H9 (cell line): ENCODE results near the gene SLC2A1. TPM values are rescaled to one million over a fixed set of nuclear protein-coding genes. Genes with fewer than 3 reads are reported as not detected.
A peak's percentile ranks its signal among the peaks of the same experiment; 100 is the strongest.

ENCODE experiments used
- DNase-seq: peaks from one replicate; pipeline ENCODE4 v3.0.0-alpha.2; 2017
- H2AFZ ChIP-seq: one replicate; pipeline ENCODE4 v1.6.1; 2013; ENCODE audit warnings: mild to moderate bottlenecking, low read length, control low read depth, moderate library complexity
- H2AK5ac ChIP-seq: 2 replicates; pipeline ENCODE4 v1.6.1; 2013; ENCODE audit warnings: low read length, control low read depth, mixed read lengths; ENCODE audit not compliant: insufficient read length
- H2BK120ac ChIP-seq: one replicate; pipeline ENCODE4 v1.6.1; 2013; ENCODE audit warnings: low read depth, mild to moderate bottlenecking, low read length, control low read depth, inconsistent platforms; ENCODE audit not compliant: poor library complexity, severe bottlenecking
- H2BK12ac ChIP-seq: 2 replicates; pipeline ENCODE4 v1.6.1; 2013; ENCODE audit warnings: low read length, control low read depth, mixed read lengths, low read depth; ENCODE audit not compliant: insufficient read length
- H2BK15ac ChIP-seq: 2 replicates; pipeline ENCODE4 v1.6.1; 2013; ENCODE audit warnings: low read depth, low read length, control low read depth
- H2BK20ac ChIP-seq: one replicate; pipeline ENCODE4 v1.6.1; 2013; ENCODE audit warnings: low read depth, mild to moderate bottlenecking, low read length, control low read depth, inconsistent platforms; ENCODE audit not compliant: poor library complexity, severe bottlenecking
- H2BK5ac ChIP-seq: 2 replicates; pipeline ENCODE4 v1.6.1; 2013; ENCODE audit warnings: low read length, control low read depth, mixed read lengths; ENCODE audit not compliant: insufficient read length
- H3K14ac ChIP-seq: 2 replicates; pipeline ENCODE4 v1.6.1; 2013; ENCODE audit warnings: low read length, control low read depth; ENCODE audit not compliant: insufficient read depth
- H3K18ac ChIP-seq: 2 replicates; pipeline ENCODE4 v1.6.1; 2013; ENCODE audit warnings: low read depth, mild to moderate bottlenecking, mixed read lengths, low read length, control low read depth; ENCODE audit not compliant: insufficient read length
- H3K23ac ChIP-seq: 2 replicates; pipeline ENCODE4 v1.6.1; 2013; ENCODE audit warnings: low read length, control low read depth, mixed read lengths, low read depth; ENCODE audit not compliant: insufficient read length
- H3K23me2 ChIP-seq: 2 replicates; pipeline ENCODE4 v1.6.1; 2013; ENCODE audit warnings: low read depth, mild to moderate bottlenecking, mixed read lengths, low read length, control low read depth; ENCODE audit not compliant: insufficient read length, poor library complexity, severe bottlenecking
- H3K27ac ChIP-seq: 2 replicates; pipeline ENCODE4 v1.5.1; 2013; ENCODE audit warnings: low read length, control low read depth, mixed read lengths, low read depth; ENCODE audit not compliant: insufficient read length
- H3K27me3 ChIP-seq: 2 replicates; pipeline ENCODE4 v1.6.1; 2013; ENCODE audit warnings: low read length, control low read depth, inconsistent platforms; ENCODE audit not compliant: insufficient read depth
- H3K4ac ChIP-seq: 2 replicates; pipeline ENCODE4 v1.6.1; 2013; ENCODE audit warnings: low read depth, mild to moderate bottlenecking, control low read depth, inconsistent platforms, low read length, moderate library complexity
- H3K4me1 ChIP-seq: 2 replicates; pipeline ENCODE4 v1.6.1; 2013; ENCODE audit warnings: low read length, control low read depth, inconsistent platforms; ENCODE audit not compliant: insufficient read depth
- H3K4me2 ChIP-seq: 2 replicates; pipeline ENCODE4 v1.6.1; 2013; ENCODE audit warnings: low read length, control low read depth, mixed read lengths; ENCODE audit not compliant: insufficient read length, insufficient read depth
- H3K56ac ChIP-seq: 2 replicates; pipeline ENCODE4 v1.6.1; 2013; ENCODE audit warnings: low read depth, mild to moderate bottlenecking, mixed read lengths, low read length, control low read depth; ENCODE audit not compliant: insufficient read length
- H3K79me1 ChIP-seq: 2 replicates; pipeline ENCODE4 v1.6.1; 2013; ENCODE audit warnings: low read depth, mild to moderate bottlenecking, moderate library complexity, low read length, control low read depth, inconsistent platforms; ENCODE audit not compliant: insufficient read depth, poor library complexity, severe bottlenecking
- H3K79me2 ChIP-seq: 2 replicates; pipeline ENCODE4 v1.6.1; 2013; ENCODE audit warnings: low read length, control low read depth, inconsistent platforms; ENCODE audit not compliant: insufficient read depth
- H3K9ac ChIP-seq: 2 replicates; pipeline ENCODE4 v1.6.1; 2013; ENCODE audit warnings: low read length, control low read depth, mixed read lengths; ENCODE audit not compliant: insufficient read length; ENCODE audit errors: extremely low read depth
- H3K9me3 ChIP-seq: one replicate; pipeline ENCODE4 v1.6.1; 2013; ENCODE audit warnings: low read depth, low read length, inconsistent platforms; ENCODE audit not compliant: control insufficient read depth
- H3T11ph ChIP-seq: one replicate; pipeline ENCODE4 v1.6.1; 2013; ENCODE audit warnings: mild to moderate bottlenecking, low read length, control low read depth, inconsistent platforms
- H4K20me1 ChIP-seq: one replicate; pipeline ENCODE4 v1.6.1; 2013; ENCODE audit not compliant: control insufficient read depth, insufficient read length, insufficient read depth
- H4K5ac ChIP-seq: 2 replicates; pipeline ENCODE4 v1.6.1; 2013; ENCODE audit warnings: low read depth, mild to moderate bottlenecking, mixed read lengths, low read length, control low read depth; ENCODE audit not compliant: insufficient read length
- H4K8ac ChIP-seq: replicated peaks from 2 replicates; pipeline ENCODE4 v1.6.1; 2013; ENCODE audit warnings: low read length, control low read depth, mixed read lengths, low read depth; ENCODE audit not compliant: insufficient read length
- H4K91ac ChIP-seq: 2 replicates; pipeline ENCODE4 v1.6.1; 2013; ENCODE audit warnings: low read depth, mild to moderate bottlenecking, moderate library complexity, mixed read lengths, low read length, control low read depth; ENCODE audit not compliant: insufficient read length
- H3K27ac Mint-ChIP-seq, 3 experiments: 2 replicates in 2 of 3; 3 replicates in 1 of 3; pipeline ENCODE4 v1.8.0; 2020 to 2021; ENCODE audit warnings: mixed read lengths in 3 of 3, mild to moderate bottlenecking in 1 of 3, moderate library complexity in 1 of 3
- H3K27me3 Mint-ChIP-seq: 2 replicates; pipeline ENCODE4 v1.8.0; 2021; ENCODE audit warnings: low read depth, mild to moderate bottlenecking, moderate library complexity, mixed read lengths
- H3K36me3 Mint-ChIP-seq, 3 experiments: 2 replicates in 2 of 3; 3 replicates in 1 of 3; pipeline ENCODE4 v1.8.0; 2020 to 2021; ENCODE audit warnings: low read depth in 3 of 3, mixed read lengths in 3 of 3; ENCODE audit not compliant: insufficient read depth in 1 of 3
- H3K4me1 Mint-ChIP-seq, 2 experiments: 2 replicates each; pipeline ENCODE4 v1.8.0; 2020; ENCODE audit warnings: mixed read lengths in 2 of 2
- H3K4me3 Mint-ChIP-seq, 2 experiments: 2 replicates in 1 of 2; 3 replicates in 1 of 2; pipeline ENCODE4 v1.8.0; 2020 to 2021; ENCODE audit warnings: mild to moderate bottlenecking in 2 of 2, mixed read lengths in 2 of 2, moderate library complexity in 1 of 2
- H3K9me3 Mint-ChIP-seq, 2 experiments: 2 replicates in 1 of 2; 3 replicates in 1 of 2; pipeline ENCODE4 v1.8.0; 2020; ENCODE audit warnings: mild to moderate bottlenecking in 2 of 2, mixed read lengths in 2 of 2, moderate library complexity in 1 of 2
- CTCF ChIP-seq: fragments of 200-600 bp; sonication (generic); conservative IDR thresholded peaks from 3 replicates; pipeline ENCODE4 v1.8.0; 2021; ENCODE audit warnings: antibody characterized with exemption, mild to moderate bottlenecking
- WGBS: extraction: QIAGEN DNeasy Blood & Tissue Kit; methylation state at CpG from one replicate; pipeline ENCODE4 v1.1.7; 2013; ENCODE audit warnings: missing lambda C conversion rate, low lambda C conversion rate, mixed read lengths; ENCODE audit not compliant: insufficient read length; ENCODE audit errors: extremely low coverage; 5-methylcytosine and 5-hydroxymethylcytosine counted together
- total RNA-seq: library from RNA; stranded (reverse); gene quantifications from 2 replicates; pipeline ENCODE4 v1.2.1, GENCODE V29; 2021

Gene SLC2A1
- total RNA-seq, 1 experiment from 2014 or later = 186 TPM

DNA sequence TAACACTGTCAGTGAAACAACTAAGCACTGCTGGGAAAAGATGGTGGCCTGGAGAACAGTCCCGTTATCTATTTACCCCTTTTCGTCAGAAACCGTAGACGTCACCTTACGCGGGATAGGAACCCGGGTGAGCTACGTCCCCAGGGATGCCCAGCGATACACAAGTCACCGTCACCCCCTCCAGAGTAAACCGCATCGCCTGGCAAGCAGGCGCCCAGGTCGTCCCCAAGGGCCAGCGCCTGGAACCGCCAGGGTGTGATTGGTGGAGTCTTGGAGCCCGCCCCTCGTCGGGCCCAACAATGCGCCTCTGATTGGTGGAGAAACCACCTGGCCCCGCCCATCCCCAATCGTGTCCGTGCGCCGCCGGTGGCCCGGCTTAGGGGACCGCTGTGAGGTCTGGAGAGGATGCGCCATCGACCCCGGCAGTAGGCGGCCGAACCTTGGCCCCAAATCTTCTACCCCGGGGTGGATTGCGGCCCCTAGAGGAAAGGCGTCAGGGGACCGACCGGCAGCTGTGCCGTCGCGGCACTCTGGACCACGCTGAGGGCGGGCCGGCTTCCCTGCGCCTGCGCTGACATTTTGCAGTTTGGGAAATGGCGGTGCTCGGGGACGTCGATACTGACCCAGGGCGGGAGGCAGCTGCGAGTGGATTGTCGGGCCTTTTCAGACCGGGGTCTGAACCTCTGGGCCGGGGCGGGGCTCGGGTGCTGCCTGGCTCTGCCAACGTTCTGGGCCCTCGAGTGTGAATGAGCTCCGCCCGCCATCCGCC is 34.4 kb downstream of the SLC2A1 start:
- no peak overlapping the region for H3K56ac ChIP-seq
- DNase-seq = peak; percentile 97
- peak overlapping the region; percentile 31 for H3K27ac ChIP-seq
- H4K5ac ChIP-seq = no peak overlapping the region
- no peaks in the 10 kb centered on the region for H3K27me3 ChIP-seq
- H3K4ac ChIP-seq = no peak overlapping the region
- peak overlapping the region; percentile 55 for H3K18ac ChIP-seq
- no peak overlapping the region for H2BK5ac ChIP-seq
- WGBS = no CpG with 5 or more reads among the region's 62 CpGs
- H2AFZ ChIP-seq = no peak overlapping the region
- no peaks in the 10 kb centered on the region for H3K9me3 Mint-ChIP-seq
- no peak overlapping the region for H2BK15ac ChIP-seq
- H2BK12ac ChIP-seq = no peak overlapping the region
- H3K27me3 Mint-ChIP-seq = no peaks in the 10 kb centered on the region
- peaks cover 24 to 41% of the 10 kb centered on the region in 2 experiments for H3K4me1 Mint-ChIP-seq
- peak overlapping the region; percentile 76 to 87 for H3K4me3 Mint-ChIP-seq
- no peaks in the 10 kb centered on the region for H3K79me2 ChIP-seq
- peak overlapping the region; percentile 72 for H3K14ac ChIP-seq
- peak; percentile 55; the same call in 2 of the 3 replicates for TF ChIP-seq CTCF
- H3K9me3 ChIP-seq = no peaks in the 10 kb centered on the region
- H2BK120ac ChIP-seq = no peak overlapping the region
- no peak overlapping the region for H2AK5ac ChIP-seq
- H4K91ac ChIP-seq = no peak overlapping the region
- H3K23me2 ChIP-seq = peaks cover 10% of the 10 kb centered on the region
- H4K20me1 ChIP-seq = no peaks in the 10 kb centered on the region
- peak overlapping the region; percentile 49 for H3K9ac ChIP-seq
- H4K8ac ChIP-seq = no peak overlapping the region
- H3K23ac ChIP-seq = no peak overlapping the region
- no peak overlapping the region for H3T11ph ChIP-seq
- H3K79me1 ChIP-seq = no peaks in the 10 kb centered on the region
- H2BK20ac ChIP-seq = no peak overlapping the region
- H3K4me2 ChIP-seq = peak overlapping the region; percentile 78
- H3K36me3 Mint-ChIP-seq = peaks cover 27 to 42% (median 30%) of the 10 kb centered on the region in 3 experiments
- H3K27ac Mint-ChIP-seq = peak overlapping the region; percentile 86 to 97 (median 93)
- peaks cover 5% of the 10 kb centered on the region; the same call in 1 of the 2 replicates for H3K4me1 ChIP-seq
